Natural killer cell (primary cell): ENCODE results near the gene ISG20. TPM values are rescaled to one million over a fixed set of nuclear protein-coding genes. Genes with fewer than 3 reads are reported as not detected.
A peak's percentile ranks its signal among the peaks of the same experiment; 100 is the strongest.

Source experiments
- ATAC-seq, 3 donors: fragments of 150-1000 bp in 2 of 3; fragments of 200-7000 bp in 1 of 3; cut with Tn5 transposase; 1 replicate in 1 of 3; 2 replicates in 2 of 3; pipeline ENCODE4 v1.10.0; 2021; ENCODE audit warnings: mild to moderate bottlenecking in 2 of 3, moderate library complexity in 2 of 3
- DNase-seq, 2 donors: peaks; one replicate each; pipeline versions ENCODE4 v3.0.0 to v3.0.0-alpha.2; 2013 to 2021; ENCODE audit warnings: mixed read lengths in 1 of 2
- H3K27ac ChIP-seq: one replicate; pipeline ENCODE4 v1.5.1; 2013; ENCODE audit warnings: mild to moderate bottlenecking, low read length
- H3K27me3 ChIP-seq: one replicate; pipeline ENCODE4 v1.6.1; 2013; ENCODE audit warnings: low read length; ENCODE audit not compliant: control insufficient read depth, insufficient read depth
- H3K36me3 ChIP-seq: one replicate; pipeline ENCODE4 v1.6.1; 2013; ENCODE audit warnings: low read length; ENCODE audit not compliant: control insufficient read depth, insufficient read depth
- H3K4me1 ChIP-seq: one replicate; pipeline ENCODE4 v1.6.1; 2013; ENCODE audit warnings: low read length; ENCODE audit not compliant: control insufficient read depth, insufficient read depth
- H3K4me3 ChIP-seq: one replicate; pipeline ENCODE4 v1.5.1; 2013; ENCODE audit warnings: low read length
- H3K9me3 ChIP-seq: one replicate; pipeline ENCODE4 v1.6.1; 2013; ENCODE audit warnings: low read length; ENCODE audit not compliant: control insufficient read depth, insufficient read depth
- H3K27ac Mint-ChIP-seq, 2 donors: one replicate each; pipeline ENCODE4 v1.8.0; 2022; ENCODE audit warnings: mild to moderate bottlenecking in 2 of 2, mixed read lengths in 2 of 2, moderate library complexity in 1 of 2
- H3K27me3 Mint-ChIP-seq, 2 donors: one replicate each; pipeline ENCODE4 v1.8.0; 2022; ENCODE audit warnings: low read depth in 2 of 2, mixed read lengths in 2 of 2
- H3K36me3 Mint-ChIP-seq: one replicate; pipeline ENCODE4 v1.8.0; 2022; ENCODE audit warnings: mixed read lengths
- H3K4me1 Mint-ChIP-seq, 2 donors: one replicate each; pipeline ENCODE4 v1.8.0; 2022; ENCODE audit warnings: mixed read lengths in 2 of 2
- H3K4me3 Mint-ChIP-seq: one replicate; pipeline ENCODE4 v1.8.0; 2022; ENCODE audit warnings: mild to moderate bottlenecking, moderate library complexity, mixed read lengths
- H3K9me3 Mint-ChIP-seq, 2 donors: one replicate each; pipeline ENCODE4 v1.8.0; 2022; ENCODE audit warnings: mixed read lengths in 2 of 2
- WGBS: methylation state at CpG from one replicate; pipeline ENCODE4 v1.1.7; 2013; ENCODE audit warnings: missing lambda C conversion rate; ENCODE audit not compliant: insufficient coverage; 5-methylcytosine and 5-hydroxymethylcytosine counted together
- intact Hi-C: fragments of 100-400 bp; cut with micrococcal nuclease; formaldehyde crosslinking; loops from one replicate; pipeline ENCODE4 v1.14.2; 2022
- total RNA-seq, 4 donors: library from RNA; stranded (reverse); fragments of 120-200 nt in 1 of 4; gene quantifications; one replicate each; pipeline versions ENCODE4 v1.2.3 to v1.2.4, GENCODE V29; 2013 to 2022
- TF ChIP-seq, protein P1 (sequence below): fragments of 200-600 bp; IDR thresholded peaks from one replicate; pipeline ENCODE4 v1.8.0; 2022; ENCODE audit warnings: antibody characterized with exemption

Gene ISG20
- total RNA-seq, 3 donors from 2014 or later (not counting 1 experiment from before 2014, with no cell fraction given), result 80.6 to 137 (median 116) TPM

DNA sequence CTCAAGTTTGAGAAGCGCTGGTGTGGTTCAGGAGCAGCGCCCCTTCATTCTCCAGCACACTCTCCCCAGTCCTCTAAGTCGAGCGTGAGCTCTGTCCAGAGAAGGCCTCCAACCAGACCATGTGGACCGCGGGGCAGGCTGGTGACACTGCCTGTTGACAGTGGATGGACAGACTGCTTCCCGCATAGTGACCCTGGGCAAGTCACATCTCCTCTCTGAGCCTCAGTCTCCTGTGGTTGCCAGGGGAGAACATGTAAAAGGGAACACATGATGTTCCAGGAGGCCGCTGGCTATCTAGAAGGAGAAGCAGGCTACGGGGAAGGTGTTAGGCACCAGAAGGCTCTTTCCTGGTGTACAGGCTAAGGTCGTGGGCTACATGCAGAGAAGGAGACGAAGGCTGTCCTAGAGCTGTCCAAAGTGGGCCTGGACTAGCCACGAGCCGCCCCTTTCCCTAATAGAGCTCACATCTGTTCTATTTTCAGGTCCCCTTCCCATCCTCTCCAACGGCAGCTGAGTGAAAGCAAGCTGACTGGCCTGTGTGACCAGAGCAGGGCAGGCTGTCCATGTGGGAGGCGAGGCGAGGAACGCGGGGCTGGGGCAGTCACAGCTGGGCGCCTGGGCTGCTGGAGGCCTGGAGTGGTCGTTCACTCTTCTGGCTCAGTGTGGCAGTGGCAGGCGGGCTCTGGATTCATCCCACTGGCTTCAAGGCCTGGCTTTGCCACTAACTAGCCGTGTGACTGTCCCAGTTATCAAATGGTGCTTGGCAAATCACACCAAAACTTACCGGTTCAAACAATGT, 11.1 kb downstream of the ISG20 start:
- Mint-ChIP-seq H3K27me3 (no peaks in the 10 kb centered on the region), H3K27ac (peak overlapping the region; percentile 87 to 95), H3K9me3 (no peaks in the 10 kb centered on the region), H3K4me1 (peaks cover 51 to 61% of the 10 kb centered on the region in 2 donors), H3K4me3 (peak overlapping the region; percentile 21), H3K36me3 (peaks cover 6% of the 10 kb centered on the region)
- 84% methylated on average over 23 of the region's 23 CpGs for WGBS
- H3K9me3 ChIP-seq, result no peaks in the 10 kb centered on the region
- ATAC-seq, result no peak
- H3K27ac ChIP-seq, result peak overlapping the region; percentile 95
- peaks cover 63% of the 10 kb centered on the region for H3K4me1 ChIP-seq
- no peaks in the 10 kb centered on the region for H3K27me3 ChIP-seq
- intact Hi-C loops, result no loop called here
- peaks cover 43% of the 10 kb centered on the region for H3K36me3 ChIP-seq
- TF ChIP-seq, protein P1, sequence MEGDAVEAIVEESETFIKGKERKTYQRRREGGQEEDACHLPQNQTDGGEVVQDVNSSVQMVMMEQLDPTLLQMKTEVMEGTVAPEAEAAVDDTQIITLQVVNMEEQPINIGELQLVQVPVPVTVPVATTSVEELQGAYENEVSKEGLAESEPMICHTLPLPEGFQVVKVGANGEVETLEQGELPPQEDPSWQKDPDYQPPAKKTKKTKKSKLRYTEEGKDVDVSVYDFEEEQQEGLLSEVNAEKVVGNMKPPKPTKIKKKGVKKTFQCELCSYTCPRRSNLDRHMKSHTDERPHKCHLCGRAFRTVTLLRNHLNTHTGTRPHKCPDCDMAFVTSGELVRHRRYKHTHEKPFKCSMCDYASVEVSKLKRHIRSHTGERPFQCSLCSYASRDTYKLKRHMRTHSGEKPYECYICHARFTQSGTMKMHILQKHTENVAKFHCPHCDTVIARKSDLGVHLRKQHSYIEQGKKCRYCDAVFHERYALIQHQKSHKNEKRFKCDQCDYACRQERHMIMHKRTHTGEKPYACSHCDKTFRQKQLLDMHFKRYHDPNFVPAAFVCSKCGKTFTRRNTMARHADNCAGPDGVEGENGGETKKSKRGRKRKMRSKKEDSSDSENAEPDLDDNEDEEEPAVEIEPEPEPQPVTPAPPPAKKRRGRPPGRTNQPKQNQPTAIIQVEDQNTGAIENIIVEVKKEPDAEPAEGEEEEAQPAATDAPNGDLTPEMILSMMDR, result no peak
- no peak overlapping the region for H3K4me3 ChIP-seq
- peak in 1 of 2 donors; percentile 21 for DNase-seq

DNA sequence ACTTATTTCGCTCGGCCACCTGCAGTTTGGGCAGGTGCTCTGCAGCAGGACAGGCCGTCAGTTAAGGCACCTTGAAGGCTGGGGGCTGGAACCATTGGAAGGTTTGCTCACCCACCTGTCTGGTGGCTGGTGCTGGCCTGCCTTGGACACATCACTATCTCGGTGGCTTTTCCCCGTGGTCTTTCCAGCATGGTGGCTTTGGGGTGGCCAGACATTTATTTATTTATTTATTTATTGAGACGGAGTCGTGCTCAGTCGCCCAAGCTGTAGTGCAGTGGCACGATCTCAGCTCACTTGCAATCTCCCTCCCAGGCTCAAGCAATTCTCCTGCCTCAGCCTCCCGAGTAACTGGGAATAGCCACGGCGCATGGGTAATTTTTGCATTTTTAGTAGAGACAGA, 11.7 kb downstream of the ISG20 start:
- Histone ChIP-seq H3K4me1 (peaks cover 65% of the 10 kb centered on the region), H3K9me3 (no peaks in the 10 kb centered on the region), H3K36me3 (peaks cover 41% of the 10 kb centered on the region), H3K4me3 (no peak overlapping the region), H3K27ac (peak overlapping the region; percentile 95), H3K27me3 (no peaks in the 10 kb centered on the region)
- H3K36me3 Mint-ChIP-seq, result peaks cover 6% of the 10 kb centered on the region
- DNase-seq (peak in 1 of 2 donors; percentile 6), ATAC-seq (no peak)
- peak overlapping the region; percentile 41 to 95 for H3K27ac Mint-ChIP-seq
- TF ChIP-seq, protein P1, result no peak
- no peak overlapping the region for H3K4me3 Mint-ChIP-seq
- no peaks in the 10 kb centered on the region for H3K27me3 Mint-ChIP-seq
- H3K9me3 Mint-ChIP-seq, result no peaks in the 10 kb centered on the region
- peaks cover 45 to 61% of the 10 kb centered on the region in 2 donors for H3K4me1 Mint-ChIP-seq
- WGBS, result 97% methylated on average over 12 of the region's 12 CpGs
- intact Hi-C loops, result no loop called here

DNA sequence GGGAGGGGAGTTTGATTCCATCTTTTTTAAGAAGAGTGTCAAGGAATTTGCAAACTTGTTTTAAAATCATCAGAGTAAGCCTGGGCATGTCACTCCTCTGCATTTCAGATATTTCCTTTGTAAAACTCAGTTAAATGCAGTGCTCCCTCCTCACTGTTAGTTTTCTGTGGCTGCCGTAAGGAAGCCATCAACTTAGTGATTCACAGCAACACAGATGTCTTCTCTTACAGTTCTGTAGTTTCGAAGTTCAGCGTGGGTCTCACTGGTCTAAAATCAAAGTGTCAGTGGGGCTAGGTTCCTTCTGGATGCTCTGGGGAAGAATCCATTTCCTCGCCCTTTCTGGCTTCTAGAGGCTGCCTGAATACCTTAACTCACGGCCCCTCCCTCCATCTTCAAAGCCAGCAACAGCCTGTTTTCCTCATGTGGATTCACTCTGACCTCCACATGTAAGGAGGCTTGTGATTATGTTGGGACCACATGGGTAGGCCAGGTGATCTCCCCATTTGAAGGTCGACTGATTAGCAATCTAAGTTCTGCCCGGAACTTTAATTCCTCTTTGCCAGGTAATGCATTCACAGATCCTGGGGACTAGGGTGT, 12.4 kb downstream of the ISG20 start:
- TF ChIP-seq, protein P1, result no peak
- intact Hi-C loops, result no loop called here
- H3K27me3 Mint-ChIP-seq, result no peaks in the 10 kb centered on the region
- no peak overlapping the region for H3K4me3 ChIP-seq
- H3K4me1 ChIP-seq, result peaks cover 66% of the 10 kb centered on the region
- peaks cover 35% of the 10 kb centered on the region for H3K36me3 ChIP-seq
- DNase-seq, result peak in 1 of 2 donors; percentile 14
- no peaks in the 10 kb centered on the region for H3K36me3 Mint-ChIP-seq
- H3K4me3 Mint-ChIP-seq, result no peak overlapping the region
- H3K27ac Mint-ChIP-seq, result peak overlapping the region; percentile 41 to 95
- peaks cover 38 to 58% of the 10 kb centered on the region in 2 donors for H3K4me1 Mint-ChIP-seq
- ATAC-seq, result no peak
- 92% methylated on average over 6 of the region's 7 CpGs for WGBS
- no peaks in the 10 kb centered on the region for H3K9me3 ChIP-seq
- no peaks in the 10 kb centered on the region for H3K27me3 ChIP-seq
- H3K9me3 Mint-ChIP-seq, result no peaks in the 10 kb centered on the region
- H3K27ac ChIP-seq, result peak overlapping the region; percentile 23
